Mesodermal cell (in vitro differentiated cells): ENCODE data around the gene SOBP.

Experiments used
- H3K27ac ChIP-seq: 2 replicates; pipeline ENCODE4 v1.7.0; 2013; ENCODE audit warnings: mild to moderate bottlenecking, low read depth, low read length, moderate library complexity; ENCODE audit not compliant: severe bottlenecking
- H3K36me3 ChIP-seq: 2 replicates; pipeline ENCODE4 v1.7.1; 2013; ENCODE audit warnings: mild to moderate bottlenecking, low read length, moderate library complexity; ENCODE audit not compliant: control insufficient read depth, insufficient read depth
- H3K4me1 ChIP-seq: one replicate; pipeline ENCODE4 v1.7.1; 2013; ENCODE audit warnings: mild to moderate bottlenecking, low read length; ENCODE audit not compliant: insufficient read depth, control insufficient read depth, poor library complexity, severe bottlenecking
- H3K4me3 ChIP-seq: 2 replicates; pipeline ENCODE4 v1.7.0; 2013; ENCODE audit warnings: low read length, control low read depth, mild to moderate bottlenecking; ENCODE audit not compliant: insufficient read depth, poor library complexity, severe bottlenecking; ENCODE audit errors: extremely low read depth
- H3K9me3 ChIP-seq: 2 replicates; pipeline ENCODE4 v1.7.1; 2013; ENCODE audit warnings: mild to moderate bottlenecking, low read length, moderate library complexity; ENCODE audit not compliant: control insufficient read depth
- WGBS, 2 experiments: methylation state at CpG; one replicate each; pipeline ENCODE4 v1.1.5; 2013; ENCODE audit warnings: missing lambda C conversion rate in 2 of 2; ENCODE audit not compliant: insufficient coverage in 2 of 2; 5-methylcytosine and 5-hydroxymethylcytosine counted together

SOBP gene

DNA sequence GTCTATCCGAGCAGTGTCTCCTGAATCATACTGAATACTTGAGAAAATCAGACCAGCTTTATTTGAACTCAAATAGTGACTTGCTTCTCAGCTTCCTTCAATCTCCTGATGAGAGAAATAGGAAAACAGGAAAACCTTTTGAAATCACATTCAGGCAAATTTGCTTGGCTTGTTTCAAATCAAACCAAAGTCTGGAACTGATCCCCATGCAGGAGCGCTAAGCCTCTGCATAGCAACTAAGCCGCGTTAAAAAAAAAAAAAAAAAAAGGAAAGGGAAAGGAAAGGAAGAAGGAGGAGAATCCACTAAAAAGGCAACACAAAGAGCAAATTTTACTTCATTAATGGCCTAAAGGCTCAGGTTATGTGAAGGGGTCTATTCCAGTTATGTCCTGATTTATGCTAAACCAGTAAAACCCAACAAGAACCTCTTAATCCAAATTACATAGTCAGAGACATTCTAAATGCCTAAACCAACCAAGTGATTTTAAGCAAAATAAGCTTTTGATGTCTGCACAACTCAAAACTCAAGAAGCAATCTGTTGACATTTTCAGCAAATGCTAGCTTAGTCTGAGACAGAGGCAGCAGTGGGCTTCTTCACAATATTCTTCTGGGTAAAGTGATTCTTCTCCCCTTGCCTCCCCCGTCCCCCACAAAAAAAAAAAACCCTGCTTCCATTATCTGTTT lies 112.5 kb downstream of the SOBP start:
- Histone ChIP-seq H3K4me3 (no peak overlapping the region), H3K9me3 (no peaks in the 10 kb centered on the region), H3K27ac (no peak overlapping the region), H3K36me3 (no peaks in the 10 kb centered on the region), H3K4me1 (peaks cover 14% of the 10 kb centered on the region)
- 93% methylated on average over 2 of the region's 5 CpGs; no CpG with 5 or more reads in 1 of the 2 experiments for WGBS, 2 experiments

DNA sequence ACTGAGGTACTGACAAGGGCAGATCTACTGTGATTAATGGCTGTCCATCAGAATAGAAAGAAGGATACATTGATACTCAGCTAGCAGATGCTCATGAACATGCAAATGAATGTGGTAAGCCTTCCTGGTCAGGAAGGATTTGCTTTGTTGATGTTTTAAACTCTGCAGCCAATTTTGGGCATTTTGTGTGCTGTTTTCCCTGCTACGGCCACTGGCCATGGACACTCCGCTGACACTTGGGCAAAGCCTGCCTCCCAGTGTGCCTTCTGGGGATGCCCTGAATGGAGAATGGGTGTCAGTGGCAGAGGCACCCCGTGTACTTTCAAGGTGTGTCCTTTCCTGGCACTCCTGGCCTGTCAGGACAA lies 113.1 kb downstream of the SOBP start:
- H3K9me3 ChIP-seq = no peaks in the 10 kb centered on the region
- H3K4me3 ChIP-seq = no peak overlapping the region
- WGBS, 2 experiments = 76 to 78% methylated on average over 3 of the region's 3 CpGs
- peaks cover 14% of the 10 kb centered on the region for H3K4me1 ChIP-seq
- no peaks in the 10 kb centered on the region for H3K36me3 ChIP-seq
- no peak overlapping the region for H3K27ac ChIP-seq

DNA sequence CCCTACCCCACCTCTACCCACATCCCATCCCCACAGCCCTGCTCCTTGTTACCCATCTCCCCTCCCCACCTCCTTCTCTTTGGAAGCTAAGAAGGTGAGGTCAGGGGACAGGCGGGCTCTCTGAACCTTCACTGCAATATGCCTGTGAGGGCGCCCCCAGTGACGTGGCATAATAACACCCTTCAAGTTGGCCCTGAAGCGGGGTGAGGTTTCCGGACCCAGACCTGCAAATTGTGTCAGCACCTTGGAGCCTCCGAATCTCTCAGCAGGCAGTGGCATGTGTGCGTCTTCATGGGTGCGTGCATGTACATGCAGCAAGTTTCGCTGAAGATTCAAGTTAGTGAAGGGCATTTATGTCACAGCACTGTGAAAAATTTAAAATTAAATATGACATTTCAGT lies 114.6 kb downstream of the SOBP start:
- whole genome bisulfite sequencing, 2 experiments = 94 to 97% methylated on average over 8 to 9 of the region's 9 CpGs
- Histone ChIP-seq H3K36me3 (no peaks in the 10 kb centered on the region), H3K4me3 (no peak overlapping the region), H3K9me3 (no peaks in the 10 kb centered on the region), H3K27ac (no peak overlapping the region), H3K4me1 (peaks cover 14% of the 10 kb centered on the region)

DNA sequence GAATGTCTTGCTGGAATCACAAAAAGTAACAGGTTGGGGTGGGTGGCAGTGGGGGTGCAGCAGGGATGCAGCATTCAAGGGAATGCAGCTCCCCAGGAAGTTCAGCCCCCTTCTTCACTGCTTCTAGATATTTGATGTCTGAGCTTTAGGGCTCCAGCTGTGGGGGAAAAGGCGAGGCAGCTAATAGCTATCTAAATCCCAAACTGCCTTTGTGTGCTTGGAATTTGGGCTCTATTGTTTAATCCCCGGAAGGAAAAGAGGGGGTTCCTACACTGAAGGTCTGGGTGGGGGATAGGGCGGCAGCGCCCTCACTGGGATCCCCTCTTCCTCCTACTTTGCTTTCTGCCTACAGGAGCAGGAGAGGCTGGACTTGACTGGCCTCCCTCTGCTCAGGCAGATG lies 116.5 kb downstream of the SOBP start:
- 60% methylated on average over 2 of the region's 4 CpGs for WGBS, 2 experiments

DNA sequence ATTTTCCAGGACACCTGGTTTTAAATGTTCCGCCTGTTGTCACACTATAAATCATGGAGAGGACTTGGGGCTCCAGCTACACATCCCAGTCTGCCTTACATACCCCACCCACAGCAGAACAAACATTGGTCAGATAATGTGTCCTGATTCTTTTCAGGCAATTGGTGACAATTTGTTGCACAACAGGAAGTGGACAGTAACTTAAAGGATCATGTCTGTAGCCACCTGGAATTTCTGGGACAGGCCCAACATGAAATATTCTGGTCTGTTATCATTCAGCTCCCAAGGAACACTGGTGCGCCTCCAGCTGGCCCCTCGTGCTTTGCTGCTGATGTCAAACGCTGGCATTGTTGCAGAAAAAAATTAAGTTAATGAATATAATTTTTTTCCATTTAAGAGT lies 117.2 kb downstream of the SOBP start:
- Histone ChIP-seq H3K27ac (no peak overlapping the region), H3K4me1 (peaks cover 17% of the 10 kb centered on the region), H3K9me3 (no peaks in the 10 kb centered on the region), H3K36me3 (no peaks in the 10 kb centered on the region), H3K4me3 (no peak overlapping the region)
- WGBS, 2 experiments = 85 to 100% methylated on average over 1 to 2 of the region's 4 CpGs

More for the DNA sequence above, 116.5 kb downstream of the SOBP start:
- Histone ChIP-seq H3K9me3 (no peaks in the 10 kb centered on the region), H3K36me3 (no peaks in the 10 kb centered on the region), H3K4me3 (no peak overlapping the region), H3K4me1 (peaks cover 19% of the 10 kb centered on the region), H3K27ac (no peak overlapping the region)

DNA sequence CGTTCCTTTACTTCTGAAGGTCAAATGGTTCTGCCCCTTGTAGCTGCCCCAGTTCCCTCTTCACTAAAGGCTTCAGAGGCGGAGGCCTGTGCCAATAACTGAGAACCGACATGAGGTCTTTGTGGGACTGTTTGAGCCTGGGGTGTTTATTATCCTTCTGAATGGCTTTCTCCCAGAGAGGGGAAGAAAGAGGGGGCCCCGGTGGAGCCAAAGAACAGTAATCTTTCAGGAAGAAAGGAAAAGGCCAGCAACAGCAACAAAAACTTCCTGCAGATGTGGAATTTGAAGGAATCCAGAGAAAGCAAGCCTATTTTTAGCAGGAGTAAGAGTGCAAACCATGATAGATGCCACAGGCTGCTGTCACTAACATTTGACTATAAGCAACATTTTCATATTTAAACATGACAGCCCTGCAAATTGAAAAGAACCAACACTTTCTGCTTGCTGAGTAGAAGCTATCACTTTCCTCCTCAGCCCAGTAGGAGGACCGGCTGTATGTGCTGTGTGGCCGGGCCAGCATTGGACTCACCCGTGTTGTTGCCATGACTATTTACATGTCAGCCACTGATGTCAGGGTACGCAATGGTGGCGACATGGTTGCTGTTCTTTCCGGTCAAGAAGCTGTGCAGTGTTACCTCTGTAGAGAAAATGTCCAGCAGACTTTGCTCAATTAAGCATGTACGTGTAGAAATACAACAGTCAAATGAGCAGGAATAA lies 121.3 kb downstream of the SOBP start:
- H3K9me3 ChIP-seq = no peaks in the 10 kb centered on the region
- 63 to 79% methylated on average over 9 to 10 of the region's 11 CpGs for WGBS, 2 experiments
- peak overlapping the region; percentile 77 for H3K27ac ChIP-seq
- H3K4me1 ChIP-seq = peaks cover 12% of the 10 kb centered on the region
- no peaks in the 10 kb centered on the region for H3K36me3 ChIP-seq
- no peak overlapping the region for H3K4me3 ChIP-seq

DNA sequence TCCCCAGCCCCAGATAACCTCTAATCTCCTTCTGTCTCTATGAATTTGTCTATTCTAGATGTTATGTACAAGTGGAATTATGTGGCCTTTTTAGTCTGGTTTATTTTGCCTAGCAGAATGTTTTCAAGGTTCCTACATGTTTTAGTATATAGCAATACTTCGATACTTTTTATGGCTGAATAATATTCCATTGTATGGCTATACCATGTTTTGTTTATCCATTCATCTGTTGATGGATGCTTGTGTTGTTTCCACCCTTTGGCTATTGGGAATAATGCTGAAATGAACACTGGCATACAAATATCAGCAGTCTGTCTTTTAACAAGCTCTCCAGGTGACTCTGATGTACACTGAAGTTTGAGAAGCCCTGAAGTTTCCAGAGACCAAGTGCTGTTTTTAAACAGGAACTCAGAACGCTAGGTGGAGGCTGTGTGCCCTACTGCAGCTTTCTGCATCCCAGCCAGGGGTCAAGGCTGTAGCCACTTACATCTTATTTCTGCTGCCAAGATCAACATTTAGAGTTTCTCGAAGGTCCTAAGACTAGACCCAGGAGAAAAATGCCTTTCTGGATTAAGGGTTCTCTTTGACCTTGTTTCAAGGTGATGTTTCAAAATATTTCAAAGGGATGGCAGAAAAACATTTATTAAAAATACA lies 123.0 kb downstream of the SOBP start:
- 78 to 100% methylated on average over 1 of the region's 3 CpGs for WGBS, 2 experiments
- Histone ChIP-seq H3K36me3 (no peaks in the 10 kb centered on the region), H3K4me1 (peaks cover 15% of the 10 kb centered on the region), H3K9me3 (no peaks in the 10 kb centered on the region), H3K4me3 (no peak overlapping the region), H3K27ac (no peak overlapping the region)

DNA sequence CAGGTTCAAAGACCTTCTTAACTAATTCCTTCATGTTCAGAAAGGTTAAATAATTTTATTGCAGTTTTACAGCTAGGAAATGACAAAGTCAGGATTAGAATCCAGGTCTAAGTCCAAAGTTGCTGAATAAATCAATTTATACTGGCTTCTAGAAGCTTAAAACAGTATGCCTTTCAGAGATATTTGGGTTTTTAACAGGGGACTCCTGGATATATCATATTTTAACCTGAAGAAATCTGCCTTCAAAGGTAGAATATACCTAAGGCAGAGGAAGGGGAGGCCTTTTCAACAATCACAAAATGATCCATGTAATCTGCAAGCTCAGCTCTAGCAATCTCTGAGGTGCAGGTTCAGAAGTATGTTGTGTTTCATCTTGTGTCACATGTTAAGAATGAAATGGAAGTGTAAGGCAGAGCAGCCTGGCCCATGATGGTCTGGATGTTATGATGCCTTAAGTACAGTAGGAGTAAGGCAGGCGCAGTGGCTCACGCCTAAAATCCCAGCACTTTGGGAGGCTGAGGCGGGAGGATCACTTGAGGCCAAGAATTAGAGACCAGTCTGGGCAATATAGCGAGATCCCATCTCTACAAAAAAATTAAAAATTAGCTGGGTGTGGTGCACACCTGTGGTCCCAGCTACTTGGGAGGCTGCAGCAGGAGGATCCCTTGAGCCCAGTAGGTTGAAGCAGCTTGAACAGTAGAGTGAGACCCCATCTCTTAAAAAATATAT lies 123.9 kb downstream of the SOBP start:
- no peaks in the 10 kb centered on the region for H3K36me3 ChIP-seq
- no peak overlapping the region for H3K4me3 ChIP-seq
- H3K4me1 ChIP-seq = peaks cover 15% of the 10 kb centered on the region
- no peaks in the 10 kb centered on the region for H3K9me3 ChIP-seq
- H3K27ac ChIP-seq = no peak overlapping the region
- WGBS, 2 experiments = 90 to 93% methylated on average over 2 to 4 of the region's 4 CpGs

DNA sequence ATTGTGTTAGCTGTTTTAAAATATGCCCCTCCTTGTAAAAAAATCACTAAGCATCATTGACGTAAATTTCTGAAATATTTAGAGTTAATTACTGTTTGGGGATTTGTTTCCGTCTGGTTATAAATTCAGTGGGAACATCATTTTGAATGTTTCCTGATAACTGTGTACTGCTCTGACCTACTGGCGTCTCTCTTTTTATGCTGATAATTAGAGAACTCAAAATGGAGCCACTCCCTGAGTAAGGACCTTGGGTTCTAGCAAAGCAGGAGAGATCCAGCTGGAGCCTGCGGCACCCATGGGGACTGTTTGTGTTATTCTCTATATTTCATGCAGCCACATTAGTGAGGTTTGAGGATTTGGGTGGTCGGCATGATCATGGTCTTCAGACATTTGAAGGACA lies 124.9 kb downstream of the SOBP start:
- H3K4me1 ChIP-seq = peaks cover 15% of the 10 kb centered on the region
- H3K9me3 ChIP-seq = no peaks in the 10 kb centered on the region
- no peak overlapping the region for H3K4me3 ChIP-seq
- no peak overlapping the region for H3K27ac ChIP-seq
- 84 to 86% methylated on average over 2 to 3 of the region's 5 CpGs for WGBS, 2 experiments
- H3K36me3 ChIP-seq = no peaks in the 10 kb centered on the region

DNA sequence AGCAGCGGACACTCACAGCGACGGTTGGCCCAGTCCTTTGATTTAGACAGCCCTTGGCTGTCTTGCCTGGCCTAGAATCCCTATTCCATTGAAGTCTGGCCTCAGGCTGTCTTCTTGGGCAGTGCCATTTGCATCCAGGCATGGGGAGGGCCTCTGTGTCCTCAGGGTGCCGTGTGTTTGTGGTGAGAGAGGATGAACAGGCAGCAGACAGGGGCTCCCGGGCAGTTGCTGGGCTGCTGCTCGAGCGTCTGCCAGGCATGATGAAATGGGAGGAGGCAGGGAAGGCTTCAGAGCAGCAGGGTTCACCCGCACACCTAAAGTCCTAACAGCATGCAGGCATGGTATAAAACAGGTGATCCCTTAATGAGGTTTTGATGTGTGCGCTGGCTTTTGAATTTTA lies 126.9 kb downstream of the SOBP start:
- Histone ChIP-seq H3K27ac (no peak overlapping the region), H3K9me3 (no peaks in the 10 kb centered on the region), H3K4me3 (no peak overlapping the region), H3K4me1 (peaks cover 3% of the 10 kb centered on the region), H3K36me3 (no peaks in the 10 kb centered on the region)
- 49 to 53% methylated on average over 5 to 6 of the region's 9 CpGs for WGBS, 2 experiments
